Fibroblast of the aortic adventitia (primary cell): ENCODE measurements around the gene PKMYT1. TPM values are rescaled to one million over a fixed set of nuclear protein-coding genes. Genes with fewer than 3 reads are reported as not detected.
"Not testable (repeated sequence)": the region's sequence is repeated elsewhere in the genome, so short reads cannot be mapped to it uniquely, and the experiment has no call there.

Experiments
- DNase-seq: peaks from one replicate; pipeline ENCODE4 v3.0.0-alpha.2; 2010; ENCODE audit warnings: low read depth
- H3K4me3 ChIP-seq: 2 replicates; pipeline ENCODE4 v1.5.1; 2011; ENCODE audit warnings: low read depth, mild to moderate bottlenecking, control low read depth, low read length, moderate library complexity
- CTCF ChIP-seq: IDR thresholded peaks from 2 replicates; pipeline ENCODE4 v1.5.1; 2011; ENCODE audit warnings: mild to moderate bottlenecking, low read length, control low read depth, inconsistent platforms; ENCODE audit not compliant: insufficient read depth
- total RNA-seq: library from RNA; depleted of rRNA; stranded (reverse); fragments of >200 nt; gene quantifications from 2 replicates; pipeline ENCODE4 v1.2.3, GENCODE V29; 2012; ENCODE audit warnings: low replicate concordance

PKMYT1 gene
- total RNA-seq, 1 donor, result 24.5 TPM

GRCh38 chr16:2934450-2934849, 45.8 kb downstream of the PKMYT1 start:
- TF ChIP-seq CTCF, result no peak
- H3K4me3 ChIP-seq, result no peak overlapping the region
- DNase-seq, result no peak

- no peak for TF ChIP-seq CTCF
- no peak for DNase-seq
- no peak overlapping the region for H3K4me3 ChIP-seq
Measured at GRCh38 chr16:2933701-2934100, 46.5 kb downstream of the PKMYT1 start.

GRCh38 chr16:2933136-2933535, 47.1 kb downstream of the PKMYT1 start:
- DNase-seq, result no peak
- TF ChIP-seq CTCF, result no peak
- no peak overlapping the region for H3K4me3 ChIP-seq

GRCh38 chr16:2931231-2931914, 48.9 kb downstream of the PKMYT1 start:
- H3K4me3 ChIP-seq, DNase-seq: not testable (repeated sequence)

GRCh38 chr16:2930236-2930635, 50.0 kb downstream of the PKMYT1 start:
- DNase-seq, result no peak
- no peak for TF ChIP-seq CTCF
- no peak overlapping the region for H3K4me3 ChIP-seq

- no peak overlapping the region for H3K4me3 ChIP-seq
- TF ChIP-seq CTCF, result no peak
- DNase-seq, result no peak
Measured at GRCh38 chr16:2929693-2930092, 50.6 kb downstream of the PKMYT1 start.

GRCh38 chr16:2928796-2929195, 51.5 kb downstream of the PKMYT1 start:
- TF ChIP-seq CTCF, result no peak
- no peak for DNase-seq
- no peak overlapping the region for H3K4me3 ChIP-seq

GRCh38 chr16:2928151-2928550, 52.1 kb downstream of the PKMYT1 start:
- not testable (repeated sequence) for DNase-seq, H3K4me3 ChIP-seq
